Measurements from ENCODE around the gene CEACAM6. TPM values are rescaled to one million over a fixed set of nuclear protein-coding genes. Genes with fewer than 3 reads are reported as not detected.

Gene CEACAM6
- total RNA-seq, 1 experiment from 2014 or later, result 10.7 TPM

GRCh38 chr19:41799444-41800000 is 44.2 kb downstream of the CEACAM6 start:
- ChIA-PET POLR2A (no interaction called here), CTCF (no interaction called here)
- TF ChIP-seq CTCF (IDR thresholded peaks at IDR 0.05; ENCODE audit: insufficient read depth in 1 of 2, low read depth in 1 of 2, low read length in 1 of 2, severe bottlenecking in 1 of 2, unreplicated experiment in 1 of 2), result no peak
- Histone ChIP-seq H3K27me3 (replicated peaks; ENCODE audit: control insufficient read depth, insufficient read depth, low read length) (no peaks in the 10 kb centered on the region), H3K36me3 (ENCODE audit: control insufficient read depth, insufficient read depth, low read length) (no peaks in the 10 kb centered on the region), H3K4me1 (peaks cover 16% of the 10 kb centered on the region), H3K4me3 (ENCODE audit: low read depth, low read length) (no peak overlapping the region), H3K9me3 (peaks cover 5% of the 10 kb centered on the region; the same call in 1 of the 2 replicates)
- Mint-ChIP-seq H3K36me3 (ENCODE audit: insufficient read depth, unreplicated experiment) (no peaks in the 10 kb centered on the region), H3K4me3 (ENCODE audit: unreplicated experiment) (no peak overlapping the region), H3K27me3 (ENCODE audit: insufficient read depth, unreplicated experiment) (peaks cover 5% of the 10 kb centered on the region), H3K27ac (ENCODE audit: unreplicated experiment) (peak overlapping the region; percentile 67), H3K9me3 (ENCODE audit: unreplicated experiment) (peaks cover 11% of the 10 kb centered on the region), H3K4me1 (ENCODE audit: low read depth, unreplicated experiment) (peaks cover 23% of the 10 kb centered on the region)
- peak in 1 of 2 experiments; percentile 30 for DNase-seq
- intact Hi-C loops (cut with micrococcal nuclease; ENCODE audit: unreplicated experiment), result no loop called here
- BruUV-seq (replicated peaks), result no TSS peak

- Histone ChIP-seq H3K9me3 (peaks cover 5% of the 10 kb centered on the region; the same call in 1 of the 2 replicates), H3K36me3 (ENCODE audit: control insufficient read depth, insufficient read depth, low read length) (no peaks in the 10 kb centered on the region), H3K4me3 (ENCODE audit: low read depth, low read length) (no peak overlapping the region), H3K27me3 (replicated peaks; ENCODE audit: control insufficient read depth, insufficient read depth, low read length) (no peaks in the 10 kb centered on the region), H3K4me1 (peaks cover 16% of the 10 kb centered on the region)
- no peak for TF ChIP-seq CTCF (IDR thresholded peaks at IDR 0.05; ENCODE audit: insufficient read depth in 1 of 2, low read depth in 1 of 2, low read length in 1 of 2, severe bottlenecking in 1 of 2, unreplicated experiment in 1 of 2)
- peaks cover 11% of the 10 kb centered on the region for H3K9me3 Mint-ChIP-seq (ENCODE audit: unreplicated experiment)
- ChIA-PET POLR2A (no interaction called here), CTCF (no interaction called here)
- no peak for DNase-seq
- no peaks in the 10 kb centered on the region for H3K36me3 Mint-ChIP-seq (ENCODE audit: insufficient read depth, unreplicated experiment)
- peaks cover 16% of the 10 kb centered on the region for H3K4me1 Mint-ChIP-seq (ENCODE audit: low read depth, unreplicated experiment)
- no peak overlapping the region for H3K4me3 Mint-ChIP-seq (ENCODE audit: unreplicated experiment)
- intact Hi-C loops (cut with micrococcal nuclease; ENCODE audit: unreplicated experiment), result no loop called here
- no peak overlapping the region for H3K27ac Mint-ChIP-seq (ENCODE audit: unreplicated experiment)
- H3K27me3 Mint-ChIP-seq (ENCODE audit: insufficient read depth, unreplicated experiment), result peaks cover 9% of the 10 kb centered on the region
- BruUV-seq (replicated peaks), result no TSS peak
Observed at GRCh38 chr19:41801031-41801430, 45.7 kb downstream of the CEACAM6 start.

- Histone ChIP-seq H3K9me3 (peaks cover 5% of the 10 kb centered on the region; the same call in 1 of the 2 replicates), H3K4me3 (ENCODE audit: low read depth, low read length) (no peak overlapping the region), H3K27me3 (replicated peaks; ENCODE audit: control insufficient read depth, insufficient read depth, low read length) (no peaks in the 10 kb centered on the region), H3K36me3 (ENCODE audit: control insufficient read depth, insufficient read depth, low read length) (no peaks in the 10 kb centered on the region), H3K4me1 (peaks cover 15% of the 10 kb centered on the region)
- Mint-ChIP-seq H3K9me3 (ENCODE audit: unreplicated experiment) (peaks cover 11% of the 10 kb centered on the region), H3K4me1 (ENCODE audit: low read depth, unreplicated experiment) (peaks cover 16% of the 10 kb centered on the region), H3K27me3 (ENCODE audit: insufficient read depth, unreplicated experiment) (peaks cover 9% of the 10 kb centered on the region), H3K27ac (ENCODE audit: unreplicated experiment) (no peak overlapping the region), H3K4me3 (ENCODE audit: unreplicated experiment) (no peak overlapping the region), H3K36me3 (ENCODE audit: insufficient read depth, unreplicated experiment) (no peaks in the 10 kb centered on the region)
- no peak for TF ChIP-seq CTCF (IDR thresholded peaks at IDR 0.05; ENCODE audit: insufficient read depth in 1 of 2, low read depth in 1 of 2, low read length in 1 of 2, severe bottlenecking in 1 of 2, unreplicated experiment in 1 of 2)
- POLR2A ChIA-PET, result no interaction called here
- intact Hi-C loops (cut with micrococcal nuclease; ENCODE audit: unreplicated experiment), result no loop called here
- no peak for DNase-seq
- CTCF ChIA-PET, result interaction anchor here (1.1 kb wide), 1 partner anchor 95 kb away, joined by 3 read pairs; no protein-coding TSS in a partner anchor
- no TSS peak for BruUV-seq (replicated peaks)
Observed at GRCh38 chr19:41801792-41802211, 46.5 kb downstream of the CEACAM6 start.

Data from Caco-2 (cell line).